Measurements from ENCODE around the gene ABCD4. TPM values are rescaled to one million over a fixed set of nuclear protein-coding genes. Genes with fewer than 3 reads are reported as not detected.
A peak's percentile ranks its signal among the peaks of the same experiment; 100 is the strongest.

ABCD4 gene
- total RNA-seq, 1 donor from 2014 or later = 113 TPM

GRCh38 chr14:74240794-74241651 is 61.7 kb downstream of the ABCD4 start:
- Mint-ChIP-seq H3K4me3 (peak overlapping the region; percentile 41), H3K4me1 (peaks cover 15% of the 10 kb centered on the region), H3K27ac (no peak overlapping the region), H3K9me3 (no peaks in the 10 kb centered on the region), H3K36me3 (no peaks in the 10 kb centered on the region), H3K27me3 (ENCODE audit: low read depth) (peaks cover 95% of the 10 kb centered on the region)
- TF ChIP-seq CTCF (IDR thresholded peaks at IDR 0.05; ENCODE audit: unreplicated experiment) = no peak
- peak in 1 of 2 experiments; percentile 51 for DNase-seq (ENCODE audit: low spot score in 2 of 2, unreplicated experiment in 2 of 2)

- Mint-ChIP-seq H3K9me3 (no peaks in the 10 kb centered on the region), H3K4me1 (peaks cover 15% of the 10 kb centered on the region), H3K36me3 (no peaks in the 10 kb centered on the region), H3K27me3 (ENCODE audit: low read depth) (peaks cover 95% of the 10 kb centered on the region), H3K27ac (no peak overlapping the region), H3K4me3 (no peak overlapping the region)
- no peak for TF ChIP-seq CTCF (IDR thresholded peaks at IDR 0.05; ENCODE audit: unreplicated experiment)
- DNase-seq (ENCODE audit: low spot score in 2 of 2, unreplicated experiment in 2 of 2) = no peak
Observed at GRCh38 chr14:74239848-74240793, 62.6 kb downstream of the ABCD4 start.

- no peak for DNase-seq (ENCODE audit: low spot score in 2 of 2, unreplicated experiment in 2 of 2)
- no peak within 1 kb of the TSS for H3K4me3 Mint-ChIP-seq
- H3K4me1 Mint-ChIP-seq = peaks cover 15% of the 10 kb centered on the region
- H3K9me3 Mint-ChIP-seq = no peaks in the 10 kb centered on the region
- H3K36me3 Mint-ChIP-seq = no peaks in the 10 kb centered on the region
- TF ChIP-seq CTCF (IDR thresholded peaks at IDR 0.05; ENCODE audit: unreplicated experiment) = no peak
- peaks cover 95% of the 10 kb centered on the region for H3K27me3 Mint-ChIP-seq (ENCODE audit: low read depth)
- H3K27ac Mint-ChIP-seq = no peak within 1 kb of the TSS
Observed at GRCh38 chr14:74238974-74239847, 63.5 kb downstream of the ABCD4 start, which contains the start of gene VSX2. VSX2 (plus strand) TSS chr14:74239449; CDS start chr14:74239562, 113 bp downstream.

- DNase-seq (ENCODE audit: low spot score in 2 of 2, unreplicated experiment in 2 of 2) = no peak
- no peak for TF ChIP-seq CTCF (IDR thresholded peaks at IDR 0.05; ENCODE audit: unreplicated experiment)
- H3K27me3 Mint-ChIP-seq (ENCODE audit: low read depth) = peaks cover 93% of the 10 kb centered on the region
- H3K27ac Mint-ChIP-seq = no peak overlapping the region
- no peaks in the 10 kb centered on the region for H3K36me3 Mint-ChIP-seq
- H3K4me3 Mint-ChIP-seq = no peak overlapping the region
- peaks cover 15% of the 10 kb centered on the region for H3K4me1 Mint-ChIP-seq
- H3K9me3 Mint-ChIP-seq = peaks cover under 1% of the 10 kb centered on the region
Observed at GRCh38 chr14:74237441-74237840, 65.3 kb downstream of the ABCD4 start.

Other genes with a start within 250 kb of the ABCD4 start
- gene ALDH6A1, start 218.5 kb downstream of the ABCD4 start, total RNA-seq = 16.8 to 17.2 TPM (median 17.2 TPM) in 3 replicates
- 11.4 to 12.4 TPM (median 12.1 TPM) in 3 replicates for gene LIN52, start 218.0 kb downstream of the ABCD4 start, total RNA-seq
- gene VSX2, start 63.5 kb downstream of the ABCD4 start, total RNA-seq = not detected in 3 replicates
- not detected in 3 replicates for gene VRTN, start 45.5 kb upstream of the ABCD4 start, total RNA-seq
- gene SYNDIG1L, start 123.3 kb upstream of the ABCD4 start, total RNA-seq = 0.38 to 0.58 TPM (median 0.38 TPM) in 3 replicates
- gene NPC2, start 190.4 kb upstream of the ABCD4 start, total RNA-seq = 178 to 194 TPM (median 178 TPM) in 3 replicates
- gene ISCA2, start 190.8 kb upstream of the ABCD4 start, total RNA-seq = 24.0 to 25.4 TPM (median 24.1 TPM) in 3 replicates

Measured in mesothelial cell of epicardium (in vitro differentiated cells).